PC-3 (cell line): ENCODE measurements around the gene FAM200A. TPM values are rescaled to one million over a fixed set of nuclear protein-coding genes. Genes with fewer than 3 reads are reported as not detected.

Experiments used
- ATAC-seq: fragments of 200-7000 bp; cut with Tn5 transposase; 2 replicates; pipeline ENCODE4 v1.9.1; 2020; ENCODE audit warnings: mild to moderate bottlenecking, moderate library complexity
- BruUV-seq: library from RNA; stranded (reverse); fragments of 400-500 nt; replicated peaks from 2 replicates; lab custom pipeline; 2021; lab: Mats Ljungman, UMichigan
- CTCF ChIA-PET: fragments of 300-600 bp; sonication (Branson Sonifier 250); formaldehyde crosslinking; loops from one replicate; lab custom pipeline; 2022; ENCODE audit warnings: antibody characterized with exemption; lab: Charles Lee
- POLR2A ChIA-PET: fragments of 300-600 bp; sonication (Branson Sonifier 250); formaldehyde crosslinking; loops from one replicate; lab custom pipeline; 2022; ENCODE audit warnings: antibody characterized with exemption; ENCODE audit not compliant: unreplicated experiment; lab: Charles Lee
- DNase-seq: peaks from one replicate; pipeline ENCODE4 v3.0.0-alpha.2; 2015
- H2AFZ ChIP-seq: fragments of 300-600 bp; sonication (generic); 2 replicates; pipeline ENCODE4 v1.6.0; 2016; ENCODE audit warnings: antibody characterized with exemption, low read length
- H3F3A ChIP-seq: fragments of 300-600 bp; sonication (generic); one replicate; pipeline ENCODE4 v1.6.0; 2017; ENCODE audit warnings: antibody characterized with exemption, low read length, control low read depth, mild to moderate bottlenecking; ENCODE audit not compliant: unreplicated experiment
- H3K27ac ChIP-seq: fragments of 300-600 bp; sonication (generic); 2 replicates; pipeline ENCODE4 v1.5.1; 2016; ENCODE audit warnings: mild to moderate bottlenecking, low read length
- H3K27me3 ChIP-seq: fragments of 300-600 bp; sonication (generic); 2 replicates; pipeline ENCODE4 v1.6.1; 2016; ENCODE audit warnings: low read length, mixed read lengths
- H3K36me3 ChIP-seq: fragments of 300-600 bp; sonication (generic); 2 replicates; pipeline ENCODE4 v1.6.1; 2016; ENCODE audit warnings: low read depth, mixed run types, low read length, mixed read lengths
- H3K4me1 ChIP-seq: fragments of 300-600 bp; sonication (generic); 2 replicates; pipeline ENCODE4 v1.5.1; 2016; ENCODE audit warnings: low read length; ENCODE audit not compliant: insufficient read depth
- H3K4me2 ChIP-seq: fragments of 300-600 bp; sonication (generic); 2 replicates; pipeline ENCODE4 v1.6.0; 2016; ENCODE audit warnings: low read length
- H3K4me3 ChIP-seq: fragments of 300-600 bp; sonication (generic); 2 replicates; pipeline ENCODE4 v1.5.1; 2016; ENCODE audit warnings: mild to moderate bottlenecking, low read length, mixed read lengths
- H3K79me2 ChIP-seq: fragments of 300-600 bp; sonication (generic); 2 replicates; pipeline ENCODE4 v1.6.1; 2017; ENCODE audit warnings: low read length, mixed read lengths
- H3K9ac ChIP-seq: fragments of 300-600 bp; sonication (generic); 2 replicates; pipeline ENCODE4 v1.6.0; 2016; ENCODE audit warnings: mild to moderate bottlenecking, low read length
- H3K9me2 ChIP-seq: fragments of 300-600 bp; sonication (generic); replicated peaks from 2 replicates; pipeline ENCODE4 v1.6.1; 2016; ENCODE audit warnings: mixed run types, low read length, mixed read lengths
- H3K9me3 ChIP-seq: fragments of 300-600 bp; sonication (generic); 2 replicates; pipeline ENCODE4 v1.6.1; 2016; ENCODE audit warnings: low read length, mixed read lengths
- H4K20me1 ChIP-seq: fragments of 300-600 bp; sonication (generic); 2 replicates; pipeline ENCODE4 v1.6.1; 2016; ENCODE audit warnings: low read length, mixed read lengths
- EZH2 ChIP-seq: fragments of 300-600 bp; sonication (generic); IDR thresholded peaks from one replicate; pipeline ENCODE4 v1.6.1; 2017; ENCODE audit warnings: antibody characterized with exemption, mild to moderate bottlenecking, low read length; ENCODE audit not compliant: unreplicated experiment
- EZH2phosphoT487 ChIP-seq: fragments of 300-600 bp; sonication (generic); IDR thresholded peaks from 2 replicates; pipeline ENCODE4 v1.6.1; 2018; ENCODE audit warnings: mild to moderate bottlenecking, antibody characterized with exemption, low read length, borderline replicate concordance
- intact Hi-C: fragments of 100-400 bp; cut with micrococcal nuclease; formaldehyde crosslinking; loops from 2 replicates; pipeline ENCODE4 v1.9.0; 2023
- total RNA-seq: library from RNA; depleted of rRNA; stranded (reverse); fragments of >200 nt; gene quantifications from 2 replicates; pipeline ENCODE4 v1.2.3, GENCODE V29; 2014
- TF ChIP-seq, protein P1 (sequence below): fragments of 300-600 bp; sonication (generic); conservative IDR thresholded peaks from 2 replicates; pipeline ENCODE4 v1.5.1; 2017; ENCODE audit warnings: antibody characterized with exemption, low read depth, mild to moderate bottlenecking, low read length

The FAM200A gene
- total RNA-seq, 1 experiment from 2014 or later = 3.8 TPM

DNA sequence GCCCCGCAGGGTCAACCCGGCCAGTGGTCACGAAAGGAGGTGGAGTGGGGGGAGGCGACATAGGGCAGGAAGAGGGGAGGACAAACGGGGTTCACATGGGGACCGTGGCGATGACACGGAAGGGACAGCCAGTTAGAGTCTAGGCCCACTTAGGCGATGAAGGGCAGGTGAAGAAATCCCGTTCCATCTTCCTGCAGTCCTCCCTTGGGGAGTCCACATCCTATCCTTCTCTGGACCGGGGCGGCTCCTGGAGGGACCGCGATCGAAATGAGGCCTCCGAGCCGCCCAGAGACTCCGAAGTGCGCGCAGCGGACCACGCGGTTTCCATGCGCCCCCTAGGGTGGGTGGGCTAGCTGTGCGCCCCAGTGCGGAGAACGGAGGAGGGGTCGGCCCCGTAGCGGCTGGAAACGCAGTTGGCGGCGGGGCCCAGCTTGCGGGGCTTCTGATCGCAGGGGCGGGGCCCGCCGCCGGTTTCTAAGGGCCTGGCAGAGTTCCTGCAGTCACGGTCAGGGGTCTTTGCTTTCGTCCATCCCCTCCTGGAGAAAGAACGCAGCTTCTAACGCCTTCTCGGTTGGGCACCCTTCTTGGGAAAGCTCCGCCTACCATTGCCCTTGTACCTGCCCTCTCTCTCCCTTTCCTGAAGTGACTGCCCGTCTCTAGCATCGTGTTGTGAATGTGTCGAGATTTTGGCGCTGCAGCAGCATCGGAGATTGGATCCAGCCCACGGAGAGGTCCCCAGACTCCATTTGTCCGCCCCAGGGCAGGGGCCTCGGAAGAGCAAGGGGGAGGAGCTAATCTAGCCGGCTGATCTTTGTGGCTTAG is 28.3 kb upstream of the FAM200A start:
- no peak overlapping the region for H3K9ac ChIP-seq
- H4K20me1 ChIP-seq = no peaks in the 10 kb centered on the region
- no peak overlapping the region for H3K4me2 ChIP-seq
- H3K36me3 ChIP-seq = no peaks in the 10 kb centered on the region
- no peaks in the 10 kb centered on the region for H3K9me3 ChIP-seq
- no peaks in the 10 kb centered on the region for H3K4me1 ChIP-seq
- no peaks in the 10 kb centered on the region for H3K79me2 ChIP-seq
- intact Hi-C loops = no loop called here
- H3K9me2 ChIP-seq = no peaks in the 10 kb centered on the region
- H3K27ac ChIP-seq = no peak overlapping the region
- H3K4me3 ChIP-seq = no peak overlapping the region
- H3F3A ChIP-seq = no peaks in the 10 kb centered on the region
- H2AFZ ChIP-seq = no peak overlapping the region
- POLR2A ChIA-PET = no interaction called here
- CTCF ChIA-PET = no interaction called here
- no TSS peak for BruUV-seq
- no peak for TF ChIP-seq EZH2phosphoT487
- TF ChIP-seq, protein P1, sequence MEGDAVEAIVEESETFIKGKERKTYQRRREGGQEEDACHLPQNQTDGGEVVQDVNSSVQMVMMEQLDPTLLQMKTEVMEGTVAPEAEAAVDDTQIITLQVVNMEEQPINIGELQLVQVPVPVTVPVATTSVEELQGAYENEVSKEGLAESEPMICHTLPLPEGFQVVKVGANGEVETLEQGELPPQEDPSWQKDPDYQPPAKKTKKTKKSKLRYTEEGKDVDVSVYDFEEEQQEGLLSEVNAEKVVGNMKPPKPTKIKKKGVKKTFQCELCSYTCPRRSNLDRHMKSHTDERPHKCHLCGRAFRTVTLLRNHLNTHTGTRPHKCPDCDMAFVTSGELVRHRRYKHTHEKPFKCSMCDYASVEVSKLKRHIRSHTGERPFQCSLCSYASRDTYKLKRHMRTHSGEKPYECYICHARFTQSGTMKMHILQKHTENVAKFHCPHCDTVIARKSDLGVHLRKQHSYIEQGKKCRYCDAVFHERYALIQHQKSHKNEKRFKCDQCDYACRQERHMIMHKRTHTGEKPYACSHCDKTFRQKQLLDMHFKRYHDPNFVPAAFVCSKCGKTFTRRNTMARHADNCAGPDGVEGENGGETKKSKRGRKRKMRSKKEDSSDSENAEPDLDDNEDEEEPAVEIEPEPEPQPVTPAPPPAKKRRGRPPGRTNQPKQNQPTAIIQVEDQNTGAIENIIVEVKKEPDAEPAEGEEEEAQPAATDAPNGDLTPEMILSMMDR = no peak
- TF ChIP-seq EZH2 = no peak
- DNase-seq = no peak
- H3K27me3 ChIP-seq = peaks cover 43% of the 10 kb centered on the region
- ATAC-seq = no peak

DNA sequence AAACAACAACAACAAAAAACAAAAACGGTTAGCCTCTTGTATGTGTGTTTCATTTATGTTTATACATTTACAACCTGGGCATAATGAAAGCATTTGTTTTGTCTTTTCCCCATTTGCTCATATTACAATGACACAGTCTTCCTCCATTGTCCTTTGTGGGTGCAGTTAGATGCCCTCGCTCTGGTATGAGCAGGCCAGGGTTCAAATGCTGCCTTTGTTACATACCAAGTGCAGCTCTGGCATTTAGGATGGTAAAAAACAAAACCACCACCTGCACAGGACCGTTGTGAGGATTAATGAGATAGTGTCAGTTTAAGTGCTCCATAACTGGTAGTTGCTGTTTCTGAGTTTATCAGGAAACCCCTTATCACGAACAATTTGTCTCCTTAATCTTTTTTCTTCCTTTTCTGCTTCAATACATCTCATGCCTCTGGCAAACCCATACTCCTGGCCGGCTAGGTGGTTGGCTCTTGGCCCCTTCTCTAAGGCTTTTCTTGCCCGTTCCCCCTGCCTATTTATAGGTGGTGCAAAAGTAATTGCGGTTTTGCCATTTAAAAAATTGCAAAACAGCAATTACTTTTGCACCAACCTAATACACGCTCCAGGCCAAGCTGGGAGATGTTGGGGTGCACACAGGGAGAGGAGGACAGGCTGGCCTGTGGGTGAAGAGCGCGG is 27.5 kb upstream of the FAM200A start:
- intact Hi-C loops = no loop called here
- CTCF ChIA-PET = no interaction called here
- ATAC-seq = no peak
- DNase-seq = no peak
- no peak overlapping the region for H2AFZ ChIP-seq
- no peak overlapping the region for H3K4me2 ChIP-seq
- no peaks in the 10 kb centered on the region for H4K20me1 ChIP-seq
- no peaks in the 10 kb centered on the region for H3K9me2 ChIP-seq
- H3K79me2 ChIP-seq = no peaks in the 10 kb centered on the region
- no peak for TF ChIP-seq EZH2phosphoT487
- no peak for TF ChIP-seq EZH2
- TF ChIP-seq, protein P1 = no peak
- H3K27ac ChIP-seq = no peak overlapping the region
- H3K4me1 ChIP-seq = no peaks in the 10 kb centered on the region
- POLR2A ChIA-PET = no interaction called here
- no peaks in the 10 kb centered on the region for H3F3A ChIP-seq
- no peak overlapping the region for H3K9ac ChIP-seq
- no peak overlapping the region for H3K4me3 ChIP-seq
- H3K27me3 ChIP-seq = peaks cover 36% of the 10 kb centered on the region
- no peaks in the 10 kb centered on the region for H3K36me3 ChIP-seq
- no TSS peak for BruUV-seq
- H3K9me3 ChIP-seq = no peaks in the 10 kb centered on the region

DNA sequence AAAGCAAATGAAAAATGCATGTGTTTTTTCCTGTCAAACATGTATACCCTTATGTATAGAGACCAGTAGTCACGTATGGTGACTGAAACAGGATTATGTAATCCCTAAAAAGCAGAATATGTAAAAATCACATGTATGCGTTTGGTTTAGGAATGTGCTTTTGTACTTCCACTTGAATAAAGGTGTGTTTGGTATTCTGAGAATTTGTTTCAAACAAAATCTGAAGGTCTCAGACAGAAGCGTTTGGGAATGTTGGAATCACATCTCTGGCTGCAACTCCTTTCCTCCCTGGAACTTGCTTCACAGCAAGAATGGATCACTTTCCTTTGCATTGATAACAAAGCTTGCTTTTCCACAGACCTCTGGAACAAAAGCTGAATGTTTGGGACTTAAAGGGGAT is 24.3 kb upstream of the FAM200A start:
- CTCF ChIA-PET = no interaction called here

More for the DNA sequence above, 24.3 kb upstream of the FAM200A start:
- H4K20me1 ChIP-seq = no peaks in the 10 kb centered on the region
- peaks cover 35% of the 10 kb centered on the region for H3K27me3 ChIP-seq
- intact Hi-C loops = no loop called here
- no peak overlapping the region for H3K4me2 ChIP-seq
- H3K4me3 ChIP-seq = no peak overlapping the region
- H3K79me2 ChIP-seq = no peaks in the 10 kb centered on the region
- no peak overlapping the region for H3K9ac ChIP-seq
- TF ChIP-seq, protein P1 = no peak
- TF ChIP-seq EZH2phosphoT487 (no peak), EZH2 (no peak)
- H3K27ac ChIP-seq = no peak overlapping the region
- H3K9me3 ChIP-seq = peaks cover 5% of the 10 kb centered on the region; the same call in 1 of the 2 replicates
- no peaks in the 10 kb centered on the region for H3F3A ChIP-seq
- no peaks in the 10 kb centered on the region for H3K4me1 ChIP-seq
- ATAC-seq (no peak), DNase-seq (no peak)
- POLR2A ChIA-PET = no interaction called here
- H2AFZ ChIP-seq = no peak overlapping the region
- BruUV-seq = no TSS peak
- no peaks in the 10 kb centered on the region for H3K36me3 ChIP-seq
- no peaks in the 10 kb centered on the region for H3K9me2 ChIP-seq
